NCI-H748 (cell line): ENCODE data around the gene OBP2A.
"Not testable (repeated sequence)": the region's sequence is repeated elsewhere in the genome, so short reads cannot be mapped to it uniquely, and the experiment has no call there.

Experiments used
- DNase-seq: peaks from one replicate; lab custom pipeline; 2025; ENCODE audit not compliant: unreplicated experiment; lab: John Stamatoyannopoulos, UW

Gene OBP2A

DNA sequence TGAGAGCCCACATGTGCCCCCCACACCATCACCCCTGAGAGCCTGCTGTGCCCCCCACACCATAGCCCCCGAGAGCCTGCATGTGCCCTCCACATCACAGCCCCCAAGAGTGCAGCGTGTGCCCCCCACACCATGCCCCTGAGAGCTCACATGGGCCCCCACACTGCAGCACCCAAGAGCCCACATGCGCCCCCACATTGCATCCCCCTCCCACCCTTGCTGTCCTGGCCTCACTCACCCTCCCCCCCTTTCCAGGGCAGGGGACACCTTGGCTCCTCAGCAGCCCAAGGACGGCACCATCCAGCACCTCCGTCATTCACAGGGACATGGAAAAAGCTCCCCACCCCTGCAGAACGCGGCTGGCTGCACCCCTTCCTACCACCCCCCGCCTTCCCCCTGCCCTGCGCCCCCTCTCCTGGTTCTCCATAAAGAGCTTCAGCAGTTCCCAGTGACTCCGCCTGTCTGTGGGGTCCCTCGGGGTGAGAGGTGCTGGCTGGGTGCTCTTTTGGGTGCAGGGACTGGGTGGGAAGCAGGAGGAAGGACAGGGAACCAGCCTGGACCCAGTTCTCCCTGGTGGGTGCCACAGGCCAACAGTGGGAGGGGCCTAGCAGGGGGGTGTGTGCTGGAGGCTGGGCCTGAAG, 19.7 kb upstream of the OBP2A start:
- no peak for DNase-seq

DNA sequence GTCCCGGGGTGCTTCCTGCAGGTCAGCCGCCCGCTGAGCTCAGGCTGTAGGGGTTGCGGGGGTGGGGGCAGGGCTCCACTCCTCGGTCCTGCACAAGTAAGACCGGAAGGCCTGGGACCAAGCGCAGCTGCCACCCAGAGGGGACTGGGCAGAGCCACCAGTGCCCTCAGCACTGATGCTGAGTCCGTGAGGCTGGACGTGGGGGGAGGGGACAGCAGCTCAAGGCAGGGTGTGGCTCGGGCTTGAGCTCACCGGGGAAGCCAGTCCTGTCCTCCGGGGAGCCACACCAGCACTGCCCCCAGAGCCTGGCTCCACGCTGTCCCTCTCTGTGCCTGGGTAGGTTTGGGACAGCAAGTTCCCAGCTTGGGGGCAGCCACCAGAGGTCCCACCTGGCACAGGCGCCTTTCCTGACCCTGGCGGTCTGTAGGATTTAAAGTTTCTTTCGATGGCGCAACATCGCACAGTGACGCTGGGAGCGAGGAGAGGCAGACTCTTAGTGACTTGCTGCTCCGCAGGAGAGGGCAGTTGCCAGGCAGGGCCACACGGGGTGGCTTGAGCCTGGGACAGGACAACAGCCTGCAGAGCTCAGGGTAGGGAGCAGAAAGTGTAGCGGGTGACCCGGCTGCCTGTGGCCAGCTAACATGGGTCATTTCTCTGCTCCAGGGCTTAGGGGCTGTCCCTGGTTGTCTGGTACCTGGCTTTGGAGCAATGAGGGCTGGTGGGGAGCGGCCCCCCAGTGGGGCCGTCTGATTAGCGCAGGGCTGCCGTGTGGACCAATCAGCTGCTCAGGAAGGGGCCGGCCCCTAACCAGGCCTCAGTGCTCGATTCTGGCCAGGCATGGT, 19.0 kb upstream of the OBP2A start:
- DNase-seq, result peak; percentile 22

GRCh38 chr9:135528842-135529435, 17.0 kb upstream of the OBP2A start:
- not testable (repeated sequence) for DNase-seq

GRCh38 chr9:135530146-135530545, 15.8 kb upstream of the OBP2A start:
- no peak for DNase-seq

DNA sequence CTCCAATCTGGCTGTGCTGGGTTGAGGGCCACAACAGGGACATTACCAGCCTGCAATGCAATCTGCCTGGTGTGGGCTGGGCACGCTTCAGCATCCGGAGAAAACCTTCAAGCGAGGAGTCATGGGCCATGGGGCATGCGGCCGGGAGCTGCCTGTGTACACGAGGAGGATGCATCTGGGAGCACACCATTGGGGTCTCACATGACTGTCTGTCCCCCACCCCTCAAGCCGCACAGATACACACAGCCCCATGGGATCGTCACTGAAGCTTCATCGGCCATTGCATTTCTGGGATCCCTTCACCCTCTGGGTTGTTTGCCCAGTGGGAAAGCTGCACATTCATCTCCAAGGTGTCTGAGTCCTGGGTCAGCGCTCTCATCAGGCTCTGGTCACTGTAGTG, 14.8 kb upstream of the OBP2A start:
- DNase-seq, result no peak

DNA sequence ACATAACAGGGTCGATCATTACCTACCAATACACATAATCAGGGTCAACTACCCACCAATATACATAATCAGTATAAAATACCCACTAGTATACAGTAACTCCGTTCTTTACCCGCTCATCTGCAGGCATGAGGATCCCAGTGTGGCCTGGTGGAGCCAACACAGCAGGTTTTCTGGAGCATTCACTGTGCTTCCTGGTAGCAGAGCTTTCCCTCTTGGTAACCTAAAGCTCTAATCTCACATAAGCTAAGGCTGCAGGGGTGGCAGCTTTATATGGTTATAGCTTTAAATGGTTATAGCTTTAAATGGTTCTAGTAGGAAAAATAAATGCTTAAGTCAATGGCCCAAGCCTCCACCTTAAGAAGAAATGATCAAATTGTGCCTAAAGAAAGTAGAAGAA, 12.8 kb upstream of the OBP2A start:
- no peak for DNase-seq

DNA sequence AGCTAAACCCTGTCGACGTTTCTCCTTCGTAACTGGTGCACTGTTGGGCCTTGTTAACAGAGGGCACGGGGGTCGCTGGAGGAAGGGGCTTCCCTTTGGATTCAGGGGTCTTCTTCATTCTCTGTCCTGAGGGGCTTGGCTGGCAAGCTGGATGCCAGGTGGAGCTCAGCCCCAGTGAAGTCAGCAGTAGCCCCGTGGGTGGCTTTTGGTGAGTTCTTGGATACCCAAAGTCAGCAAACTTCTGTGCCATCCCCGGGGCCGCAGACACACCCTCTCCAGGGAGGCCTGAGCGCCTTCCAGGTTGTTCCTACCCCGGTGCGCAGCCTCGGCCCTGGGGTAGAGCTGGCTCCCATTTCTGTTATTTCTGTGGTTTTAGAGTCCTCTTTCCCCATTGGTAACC, 12.3 kb upstream of the OBP2A start:
- no peak for DNase-seq

GRCh38 chr9:135534192-135534711, 11.7 kb upstream of the OBP2A start:
- not testable (repeated sequence) for DNase-seq

GRCh38 chr9:135534826-135535225, 11.1 kb upstream of the OBP2A start:
- not testable (repeated sequence) for DNase-seq

DNA sequence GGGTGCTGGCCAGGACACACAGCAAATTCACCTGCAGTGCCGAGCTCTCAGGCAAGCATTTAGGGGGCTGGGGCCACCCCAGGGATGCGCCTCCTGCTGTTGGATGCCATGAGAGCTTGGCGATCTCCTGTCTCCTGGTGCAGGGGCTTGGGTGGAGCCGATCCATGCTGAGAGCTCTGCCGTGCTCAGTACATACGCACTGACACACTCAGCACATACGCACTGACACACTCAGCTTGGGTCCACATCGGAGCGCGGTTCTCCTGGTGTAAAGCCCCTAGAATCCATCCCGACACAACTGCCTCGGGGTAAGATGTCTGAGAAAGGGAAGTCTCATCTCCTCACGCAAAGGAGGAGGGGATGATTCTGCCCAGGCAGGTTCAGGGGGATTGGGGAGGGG, 10.3 kb upstream of the OBP2A start:
- DNase-seq, result not testable (repeated sequence)

DNA sequence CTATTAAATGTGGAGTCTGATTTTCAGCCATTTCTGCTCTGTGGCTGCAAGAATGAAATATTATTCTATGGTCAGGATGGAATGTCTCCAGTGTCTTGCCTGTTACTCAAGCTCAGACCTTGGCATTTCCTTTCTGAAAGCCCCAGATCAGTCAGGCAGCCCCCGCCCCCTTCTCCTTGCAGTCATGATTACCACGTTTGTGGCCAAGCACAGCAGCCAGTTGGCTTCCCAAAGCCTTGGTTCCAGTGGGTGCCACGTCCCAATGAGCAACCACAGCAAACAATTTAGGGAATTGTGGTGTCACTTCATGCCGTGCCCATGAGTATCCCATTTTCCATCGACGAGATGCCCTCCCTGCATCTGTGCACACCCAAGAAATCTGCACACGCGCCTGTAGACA, 9.7 kb upstream of the OBP2A start:
- no peak for DNase-seq

- DNase-seq, result not testable (repeated sequence)
Measured at GRCh38 chr9:135543262-135543894, 2.5 kb upstream of the OBP2A start.

DNA sequence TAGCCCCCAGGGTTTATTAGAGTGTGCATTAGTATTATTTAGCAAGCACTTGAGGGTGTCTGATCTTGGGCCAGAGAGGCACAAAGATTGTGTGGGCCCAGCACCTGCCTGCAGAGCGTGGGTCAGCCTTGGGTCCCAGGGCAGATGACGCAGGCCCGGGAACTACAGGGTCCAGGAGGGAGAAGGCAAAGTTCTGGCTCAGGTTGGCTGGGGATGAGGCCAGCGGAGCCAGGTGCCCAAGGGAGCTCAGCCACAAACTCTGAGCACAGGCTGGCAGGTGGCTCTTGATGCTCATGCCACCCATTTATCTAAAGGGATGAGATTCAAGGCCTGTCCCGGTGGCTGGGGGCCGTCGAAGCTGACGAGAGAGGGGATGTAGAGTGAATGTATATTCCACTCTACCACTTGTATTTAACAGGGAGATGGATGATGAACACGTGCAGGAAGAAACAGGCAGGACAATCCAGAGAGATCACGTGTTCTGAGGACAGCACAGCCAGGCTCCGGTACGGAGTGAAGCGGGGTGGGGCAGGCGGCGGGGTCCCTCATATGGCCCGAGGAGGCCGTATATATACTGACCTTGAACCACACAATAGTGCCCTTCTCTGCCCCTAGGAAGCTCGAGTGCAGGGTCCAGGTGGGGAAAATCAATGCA, 818 bp upstream of the OBP2A start:
- DNase-seq, result no peak

DNA sequence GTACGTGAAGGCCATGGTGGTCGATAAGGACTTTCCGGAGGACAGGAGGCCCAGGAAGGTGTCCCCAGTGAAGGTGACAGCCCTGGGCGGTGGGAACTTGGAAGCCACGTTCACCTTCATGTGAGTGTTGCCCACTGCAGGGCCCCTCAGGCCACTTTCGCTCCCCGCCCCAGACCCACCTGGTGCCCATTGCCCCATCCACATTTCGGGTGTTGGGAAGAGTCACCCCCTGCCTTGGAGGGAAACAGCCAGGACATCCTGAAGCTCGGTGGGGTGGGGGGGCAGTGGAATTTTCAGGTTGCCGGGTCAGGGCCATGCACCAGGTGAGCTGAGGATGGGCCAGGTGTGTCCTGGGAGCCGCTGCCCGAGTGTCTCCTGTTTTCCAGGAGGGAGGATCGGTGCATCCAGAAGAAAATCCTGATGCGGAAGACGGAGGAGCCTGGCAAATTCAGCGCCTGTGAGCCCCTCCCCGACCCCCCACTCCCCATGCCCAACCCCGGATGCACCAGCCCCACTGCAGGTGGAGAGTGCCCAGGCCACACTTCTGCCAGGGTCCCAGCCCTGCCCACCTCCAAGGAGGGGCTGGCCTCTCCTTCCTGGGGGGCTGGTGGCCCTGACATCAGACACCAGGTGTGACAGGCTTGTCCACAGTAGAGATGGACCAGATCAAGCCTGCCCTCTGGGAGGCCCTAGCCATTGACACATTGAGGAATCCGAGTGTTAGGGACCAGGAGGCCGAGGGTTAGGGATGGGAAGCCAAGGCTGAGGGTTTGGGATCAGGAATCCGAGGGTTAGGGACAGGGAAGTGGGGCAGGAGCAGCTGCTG, 1.1 kb downstream of the OBP2A start:
- DNase-seq, result not testable (repeated sequence)

GRCh38 chr9:135547756-135548736, 2.1 kb downstream of the OBP2A start:
- no peak for DNase-seq

GRCh38 chr9:135549478-135550343, 3.8 kb downstream of the OBP2A start:
- not testable (repeated sequence) for DNase-seq

DNA sequence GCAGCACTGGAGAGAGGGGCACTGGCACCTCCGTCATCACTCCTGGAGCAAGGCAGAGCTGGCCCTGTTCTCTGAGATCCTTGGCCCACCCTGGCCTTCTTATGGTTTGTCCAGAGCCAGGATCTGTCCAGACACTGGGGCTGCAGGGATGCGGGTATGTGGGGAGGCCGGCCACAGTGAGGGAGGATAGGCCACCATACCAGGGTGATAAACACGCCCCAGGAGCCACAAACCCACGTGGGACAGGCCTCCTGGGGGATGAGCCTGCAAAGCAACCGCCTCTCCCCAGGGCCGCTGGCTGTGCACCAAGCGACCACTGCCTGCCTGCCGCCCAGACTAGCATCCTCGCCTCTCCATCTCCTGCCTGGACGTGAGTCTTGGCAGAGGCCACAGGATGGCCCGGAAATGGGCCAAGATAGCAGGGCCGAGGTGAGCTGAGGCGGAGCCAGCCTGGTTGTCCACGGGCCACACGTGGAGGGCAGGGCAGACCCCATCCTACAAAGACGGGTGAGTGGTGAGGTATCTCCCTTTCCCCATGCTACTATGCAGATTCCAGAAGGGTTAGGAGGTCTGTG, 4.5 kb downstream of the OBP2A start:
- no peak for DNase-seq

DNA sequence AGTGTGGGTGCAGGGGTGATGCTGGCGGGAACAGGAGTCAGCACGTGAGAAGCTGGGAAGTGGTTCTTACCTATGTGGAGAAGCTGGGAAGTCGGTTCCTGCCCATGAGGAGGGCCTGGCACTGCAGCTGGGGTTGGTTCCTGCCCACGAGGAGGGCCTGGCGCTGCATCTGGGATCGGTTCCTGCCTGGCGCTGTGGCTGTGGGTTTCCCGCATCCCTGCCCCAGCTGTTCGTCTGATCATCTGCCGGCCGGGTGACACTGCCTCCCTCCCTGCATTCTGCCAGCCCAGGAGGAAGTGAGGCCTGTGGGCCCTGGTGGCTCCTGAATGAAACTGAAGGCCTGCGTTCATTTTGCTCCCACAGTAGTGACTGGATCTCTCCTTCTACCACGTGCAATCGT, 5.1 kb downstream of the OBP2A start:
- DNase-seq, result no peak
